ENCODE results near the gene MINPP1. TPM values are rescaled to one million over a fixed set of nuclear protein-coding genes. Genes with fewer than 3 reads are reported as not detected.

MINPP1 gene
- total RNA-seq, 2 experiments from 2014 or later, result 3.6 to 8.4 TPM

GRCh38 chr10:87510025-87510424 is 5.3 kb downstream of the MINPP1 start:
- CTCF ChIA-PET (ENCODE audit: unreplicated experiment), result no interaction called here
- no peak overlapping the region for H3K4me3 ChIP-seq (ENCODE audit: low read depth, low read length, poor library complexity, severe bottlenecking)
- no peak for DNase-seq (ENCODE audit: low spot score)
- intact Hi-C loops (cut with micrococcal nuclease; ENCODE audit: unreplicated experiment), result no loop called here
- no peak overlapping the region for H2AFZ ChIP-seq (ENCODE audit: low read length)
- peaks cover 10% of the 10 kb centered on the region for H3K4me1 ChIP-seq (ENCODE audit: insufficient read depth, low read length, poor library complexity, severe bottlenecking)
- no peaks in the 10 kb centered on the region for H3K79me2 ChIP-seq (ENCODE audit: insufficient read depth, low read depth, low read length)
- no peaks in the 10 kb centered on the region for H3K9me3 ChIP-seq (ENCODE audit: low read length)
- no peaks in the 10 kb centered on the region for H3K9me2 ChIP-seq (ENCODE audit: insufficient read depth, low read length)
- no TSS peak for BruUV-seq (replicated peaks)
- no peak for TF ChIP-seq EZH2phosphoT487 (IDR thresholded peaks at IDR 0.05; ENCODE audit: borderline replicate concordance, low read depth, low read length)
- TF ChIP-seq, protein P1, sequence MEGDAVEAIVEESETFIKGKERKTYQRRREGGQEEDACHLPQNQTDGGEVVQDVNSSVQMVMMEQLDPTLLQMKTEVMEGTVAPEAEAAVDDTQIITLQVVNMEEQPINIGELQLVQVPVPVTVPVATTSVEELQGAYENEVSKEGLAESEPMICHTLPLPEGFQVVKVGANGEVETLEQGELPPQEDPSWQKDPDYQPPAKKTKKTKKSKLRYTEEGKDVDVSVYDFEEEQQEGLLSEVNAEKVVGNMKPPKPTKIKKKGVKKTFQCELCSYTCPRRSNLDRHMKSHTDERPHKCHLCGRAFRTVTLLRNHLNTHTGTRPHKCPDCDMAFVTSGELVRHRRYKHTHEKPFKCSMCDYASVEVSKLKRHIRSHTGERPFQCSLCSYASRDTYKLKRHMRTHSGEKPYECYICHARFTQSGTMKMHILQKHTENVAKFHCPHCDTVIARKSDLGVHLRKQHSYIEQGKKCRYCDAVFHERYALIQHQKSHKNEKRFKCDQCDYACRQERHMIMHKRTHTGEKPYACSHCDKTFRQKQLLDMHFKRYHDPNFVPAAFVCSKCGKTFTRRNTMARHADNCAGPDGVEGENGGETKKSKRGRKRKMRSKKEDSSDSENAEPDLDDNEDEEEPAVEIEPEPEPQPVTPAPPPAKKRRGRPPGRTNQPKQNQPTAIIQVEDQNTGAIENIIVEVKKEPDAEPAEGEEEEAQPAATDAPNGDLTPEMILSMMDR (conservative IDR thresholded peaks at IDR 0.05; ENCODE audit: low read length), result no peak
- POLR2A ChIA-PET, result no interaction called here
- no peak overlapping the region for H3K27ac ChIP-seq (ENCODE audit: low read depth, low read length, poor library complexity, severe bottlenecking)
- H4K20me1 ChIP-seq (ENCODE audit: insufficient read depth, low read length), result no peaks in the 10 kb centered on the region
- no peak overlapping the region for H3K4me2 ChIP-seq (ENCODE audit: low read length)
- H3K36me3 ChIP-seq (ENCODE audit: insufficient read depth, low read length), result peaks cover 2% of the 10 kb centered on the region; the same call in 1 of the 2 replicates

DNA sequence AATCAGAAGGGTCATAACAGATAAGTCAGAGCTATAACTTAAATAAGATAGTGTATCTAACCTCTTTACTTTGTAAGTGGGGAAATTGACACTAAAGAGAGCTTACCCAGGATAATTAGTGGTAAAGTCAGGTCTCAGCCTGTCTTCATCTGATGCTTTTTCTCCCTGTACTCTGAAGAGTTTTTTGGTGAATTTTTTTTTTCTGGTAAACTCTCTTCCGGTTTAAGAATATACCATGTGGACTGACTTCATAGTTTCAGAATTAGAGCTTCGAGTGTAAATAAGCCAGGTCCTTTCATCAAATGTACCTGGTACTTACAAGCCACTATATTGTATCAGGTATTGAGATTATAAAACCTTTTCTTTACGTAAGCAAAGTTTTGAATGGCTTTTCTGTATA is 6.8 kb downstream of the MINPP1 start:
- TF ChIP-seq, protein P1 (conservative IDR thresholded peaks at IDR 0.05; ENCODE audit: low read length), result no peak
- TF ChIP-seq EZH2phosphoT487 (IDR thresholded peaks at IDR 0.05; ENCODE audit: borderline replicate concordance, low read depth, low read length), result no peak
- Histone ChIP-seq H4K20me1 (ENCODE audit: insufficient read depth, low read length) (no peaks in the 10 kb centered on the region), H3K9me2 (ENCODE audit: insufficient read depth, low read length) (no peaks in the 10 kb centered on the region), H2AFZ (ENCODE audit: low read length) (no peak overlapping the region), H3K4me1 (ENCODE audit: insufficient read depth, low read length, poor library complexity, severe bottlenecking) (peaks cover under 1% of the 10 kb centered on the region), H3K4me2 (ENCODE audit: low read length) (no peak overlapping the region), H3K9me3 (ENCODE audit: low read length) (no peaks in the 10 kb centered on the region), H3K4me3 (ENCODE audit: low read depth, low read length, poor library complexity, severe bottlenecking) (no peak overlapping the region), H3K36me3 (ENCODE audit: insufficient read depth, low read length) (peaks cover 2% of the 10 kb centered on the region; the same call in 1 of the 2 replicates), H3K27ac (ENCODE audit: low read depth, low read length, poor library complexity, severe bottlenecking) (no peak overlapping the region), H3K79me2 (ENCODE audit: insufficient read depth, low read depth, low read length) (no peaks in the 10 kb centered on the region)
- CTCF ChIA-PET (ENCODE audit: unreplicated experiment), result no interaction called here
- BruUV-seq (replicated peaks), result no TSS peak
- intact Hi-C loops (cut with micrococcal nuclease; ENCODE audit: unreplicated experiment), result no loop called here
- no peak for DNase-seq (ENCODE audit: low spot score)
- POLR2A ChIA-PET, result interaction anchor here (0.6 kb wide), 1 partner anchor 1298 kb away, joined by 3 read pairs; no protein-coding TSS in a partner anchor

DNA sequence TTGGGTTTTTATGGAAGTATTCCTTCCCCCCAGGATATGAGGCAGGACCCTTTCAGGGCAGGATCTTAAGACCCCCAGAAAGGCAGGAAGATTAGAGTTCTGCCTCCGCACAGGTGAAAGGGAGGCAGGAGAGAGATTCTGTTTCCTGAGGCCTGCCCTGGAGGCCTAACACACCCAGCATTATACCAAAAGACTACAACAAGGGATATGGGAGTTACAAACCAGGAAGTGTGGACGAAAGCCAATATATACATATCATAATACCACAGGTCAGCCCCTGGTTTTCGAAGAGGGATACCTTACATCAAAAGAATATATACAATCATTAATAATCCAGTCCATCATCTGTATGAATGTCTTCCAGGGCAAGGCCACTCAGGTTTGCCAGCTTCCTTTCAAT is 14.2 kb downstream of the MINPP1 start:
- intact Hi-C loops (cut with micrococcal nuclease; ENCODE audit: unreplicated experiment), result no loop called here
- POLR2A ChIA-PET, result interaction anchor here (0.7 to 1.7 kb wide), 2 partner anchors 13 to 14 kb away, joined by 3 to 5 read pairs; no protein-coding TSS in a partner anchor
- no peak overlapping the region for H3K27ac ChIP-seq (ENCODE audit: low read depth, low read length, poor library complexity, severe bottlenecking)
- no peak overlapping the region for H3K4me3 ChIP-seq (ENCODE audit: low read depth, low read length, poor library complexity, severe bottlenecking)
- no peak for TF ChIP-seq EZH2phosphoT487 (IDR thresholded peaks at IDR 0.05; ENCODE audit: borderline replicate concordance, low read depth, low read length)
- TF ChIP-seq, protein P1 (conservative IDR thresholded peaks at IDR 0.05; ENCODE audit: low read length), result no peak
- H3K9me3 ChIP-seq (ENCODE audit: low read length), result no peaks in the 10 kb centered on the region
- no peaks in the 10 kb centered on the region for H3K4me1 ChIP-seq (ENCODE audit: insufficient read depth, low read length, poor library complexity, severe bottlenecking)
- H2AFZ ChIP-seq (ENCODE audit: low read length), result no peak overlapping the region
- no peaks in the 10 kb centered on the region for H3K79me2 ChIP-seq (ENCODE audit: insufficient read depth, low read depth, low read length)
- H3K9me2 ChIP-seq (ENCODE audit: insufficient read depth, low read length), result no peaks in the 10 kb centered on the region
- BruUV-seq (replicated peaks), result no TSS peak
- no peak for DNase-seq (ENCODE audit: low spot score)
- CTCF ChIA-PET (ENCODE audit: unreplicated experiment), result no interaction called here
- no peak overlapping the region for H3K4me2 ChIP-seq (ENCODE audit: low read length)
- no peaks in the 10 kb centered on the region for H4K20me1 ChIP-seq (ENCODE audit: insufficient read depth, low read length)
- H3K36me3 ChIP-seq (ENCODE audit: insufficient read depth, low read length), result no peaks in the 10 kb centered on the region

All from OCI-LY7 (cell line).